G401 (cell line): ENCODE results near the gene UBE2O. TPM values are rescaled to one million over a fixed set of nuclear protein-coding genes. Genes with fewer than 3 reads are reported as not detected.
"Not testable (repeated sequence)": the region's sequence is repeated elsewhere in the genome, so short reads cannot be mapped to it uniquely, and the experiment has no call there.

Experiments
- DNase-seq: peaks from one replicate; pipeline ENCODE4 v3.0.0-alpha.2; 2015; ENCODE audit warnings: low spot score
- in situ Hi-C: cut with HindIII; loops from 2 replicates; pipeline ENCODE4 v1.10.0; 2016; ENCODE audit warnings: low sequenced_read_pairs, mixed read lengths
- total RNA-seq: library from RNA; depleted of rRNA; stranded (reverse); fragments of >200 nt; shearing (Covaris generic); gene quantifications from 2 replicates; pipeline ENCODE4 v1.2.3, GENCODE V29; 2014

Gene UBE2O
- total RNA-seq, 1 experiment from 2014 or later, result 30.5 TPM

- DNase-seq, result no peak
- in situ Hi-C loops, result no loop called here
Measured at GRCh38 chr17:76367642-76368041, 85.3 kb downstream of the UBE2O start.

- in situ Hi-C loops, result no loop called here
- no peak for DNase-seq
Measured at GRCh38 chr17:76366247-76366646, 86.7 kb downstream of the UBE2O start.

DNA sequence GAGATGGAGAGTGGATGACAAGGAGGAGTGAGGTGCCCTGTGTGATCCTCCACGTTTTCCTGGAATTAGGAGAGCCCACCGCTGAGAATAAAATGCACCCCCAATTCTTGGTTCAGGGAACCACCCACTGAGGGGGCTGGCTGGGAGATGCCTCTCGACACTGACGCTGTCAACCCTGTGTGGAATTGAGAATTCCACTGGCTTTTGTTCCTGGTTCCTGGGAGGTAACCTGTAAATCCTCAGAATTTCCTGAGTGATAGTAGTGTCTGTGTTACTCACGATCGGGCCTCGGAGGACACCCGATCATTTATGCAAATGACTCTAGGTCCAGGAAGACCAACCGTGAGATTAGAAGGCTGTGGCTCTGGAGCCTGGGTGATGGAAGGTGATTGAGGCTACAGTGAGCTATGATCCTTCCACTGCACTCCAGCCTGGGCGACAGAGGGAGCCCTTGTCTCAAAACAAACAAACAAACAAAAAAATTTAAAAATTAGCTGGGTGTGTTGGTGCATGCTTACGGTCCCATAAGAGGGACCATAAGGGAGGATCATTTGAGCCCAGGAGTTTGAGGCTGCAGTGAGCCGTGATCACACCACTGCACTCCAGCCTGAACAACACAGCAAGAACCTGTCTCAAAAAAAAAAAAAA, 87.6 kb downstream of the UBE2O start:
- in situ Hi-C loops, result no loop called here
- no peak for DNase-seq

GRCh38 chr17:76363107-76363842, 89.7 kb downstream of the UBE2O start:
- no peak for DNase-seq
- in situ Hi-C loops, result no loop called here

DNA sequence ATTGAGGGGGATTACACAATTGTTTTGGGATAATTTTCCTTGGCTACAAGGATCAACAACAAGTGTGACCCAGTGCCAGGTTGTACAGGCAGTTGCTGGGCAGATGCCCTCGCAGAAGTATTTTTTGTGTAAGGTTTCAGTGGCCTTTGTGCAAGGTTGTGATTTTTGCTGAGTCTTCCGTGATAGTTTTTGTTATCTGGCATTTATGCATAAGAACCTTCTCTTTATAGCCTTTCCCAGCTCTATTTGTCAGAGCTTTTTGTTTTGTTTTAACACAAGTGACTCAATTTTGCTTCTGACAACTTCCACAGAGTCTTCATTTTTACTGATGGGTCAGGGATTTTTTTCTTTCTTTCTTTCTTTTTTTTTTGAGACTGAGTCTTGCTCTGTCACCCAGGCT, 92.5 kb downstream of the UBE2O start:
- DNase-seq, result no peak
- in situ Hi-C loops, result no loop called here

DNA sequence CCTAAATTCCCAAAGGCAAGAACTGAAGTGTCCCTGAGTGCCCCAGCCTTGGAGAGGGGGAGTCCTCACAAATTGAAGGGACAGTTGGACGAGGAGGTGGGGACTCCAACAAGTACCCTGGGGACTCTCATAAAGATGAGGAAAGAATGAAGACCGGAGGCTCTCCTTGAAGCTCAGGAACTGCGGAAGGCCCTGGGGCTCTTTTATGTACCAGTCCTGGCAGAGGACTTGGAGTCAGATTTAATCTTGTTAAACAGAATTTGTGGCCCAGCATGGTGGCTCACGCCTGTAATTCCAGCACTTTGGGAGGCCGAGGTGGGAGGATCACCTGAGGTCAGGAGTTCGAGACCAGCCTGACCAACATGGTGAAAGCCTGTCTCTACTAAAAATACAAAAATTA, 93.2 kb downstream of the UBE2O start:
- DNase-seq, in situ Hi-C loops: not testable (repeated sequence)

DNA sequence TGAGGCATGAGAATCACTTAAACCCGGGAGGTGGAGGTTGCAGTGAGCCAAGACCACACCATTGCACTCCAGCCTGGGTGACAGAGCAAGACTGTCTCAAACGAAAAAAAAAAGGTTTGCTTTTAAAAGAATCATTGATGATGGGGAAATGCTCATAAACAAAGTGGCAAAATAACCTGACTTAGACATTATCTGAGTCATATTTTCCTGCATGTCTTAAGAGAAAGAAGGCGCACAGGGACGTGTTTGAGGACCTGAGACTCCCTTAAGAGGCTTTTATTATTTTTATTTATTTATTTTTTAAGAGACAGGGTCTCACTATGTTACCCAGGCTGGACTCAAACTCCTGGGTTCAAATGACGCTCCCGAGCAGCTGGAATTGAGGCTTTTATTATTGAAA, 93.6 kb downstream of the UBE2O start:
- no peak for DNase-seq
- in situ Hi-C loops, result no loop called here

GRCh38 chr17:76357597-76358158, 95.3 kb downstream of the UBE2O start:
- no peak for DNase-seq
- in situ Hi-C loops, result no loop called here

- in situ Hi-C loops, result no loop called here
- no peak for DNase-seq
Measured at GRCh38 chr17:76356803-76357456, 96.0 kb downstream of the UBE2O start.

GRCh38 chr17:76354747-76355310, 98.1 kb downstream of the UBE2O start:
- in situ Hi-C loops, result no loop called here
- DNase-seq, result peak; percentile 7

DNA sequence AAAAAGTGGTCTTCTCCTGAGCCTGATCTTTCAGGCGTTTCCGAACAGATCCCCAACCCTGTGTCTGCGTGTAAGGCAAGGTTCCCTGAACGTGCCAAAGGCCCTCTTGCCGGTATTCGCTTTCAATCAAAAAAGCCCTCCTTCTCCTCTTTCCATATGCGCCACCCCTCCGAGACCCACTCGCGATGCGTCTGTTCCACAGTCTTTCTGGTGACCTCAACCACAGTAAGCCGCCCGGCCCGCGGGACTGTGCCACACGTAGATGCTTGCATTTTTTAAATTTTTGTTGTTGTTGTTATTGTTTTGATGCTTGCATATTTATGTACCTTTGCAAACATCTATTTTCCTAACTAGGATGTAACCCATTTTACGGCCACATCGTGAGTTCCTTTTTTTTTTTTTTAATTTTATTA, 98.6 kb downstream of the UBE2O start:
- in situ Hi-C loops, result no loop called here
- DNase-seq, result no peak

DNA sequence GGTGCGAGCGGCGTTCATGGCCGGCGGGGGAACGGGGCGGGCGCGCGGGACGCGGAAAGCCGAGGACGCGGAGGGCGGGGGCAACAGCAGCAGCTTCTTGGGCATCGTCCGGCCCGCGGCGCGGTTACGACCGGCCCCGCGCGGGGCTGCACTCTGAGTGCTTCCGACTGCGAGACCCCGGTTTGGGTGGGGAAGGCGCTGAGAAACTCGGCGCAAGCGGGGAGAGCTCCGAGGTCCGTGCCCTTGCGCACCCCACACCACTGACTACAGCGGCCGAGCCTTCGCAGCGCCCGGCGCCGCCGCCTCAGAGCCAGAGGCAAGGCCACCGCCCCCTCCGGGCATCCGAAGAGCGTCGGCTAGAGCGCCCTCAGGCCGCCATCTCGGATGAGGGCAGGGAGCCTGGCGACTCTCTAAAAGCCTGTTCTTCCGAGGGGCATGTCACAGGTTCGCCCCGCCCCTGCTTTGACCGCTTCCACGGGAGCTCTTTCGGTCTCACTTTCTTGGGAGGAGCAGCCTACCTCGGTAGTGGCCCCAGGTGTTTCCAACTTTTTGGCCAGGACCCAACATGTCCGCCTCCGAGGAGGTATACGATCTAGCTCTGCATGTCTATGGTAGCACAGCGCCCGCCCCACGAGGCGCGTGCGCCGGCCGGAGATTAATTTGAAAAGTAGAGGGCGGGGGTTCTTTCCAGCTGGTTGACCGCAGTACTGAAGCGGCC, 99.2 kb downstream of the UBE2O start, which contains the start of gene PRPSAP1:
Gene PRPSAP1, minus strand, starts transcription at position 318 of the 718 bp plus-strand sequence. Its CDS starts 213 bp downstream, at position 105.
- peak; percentile 91 for DNase-seq
- in situ Hi-C loops, result no loop called here

DNA sequence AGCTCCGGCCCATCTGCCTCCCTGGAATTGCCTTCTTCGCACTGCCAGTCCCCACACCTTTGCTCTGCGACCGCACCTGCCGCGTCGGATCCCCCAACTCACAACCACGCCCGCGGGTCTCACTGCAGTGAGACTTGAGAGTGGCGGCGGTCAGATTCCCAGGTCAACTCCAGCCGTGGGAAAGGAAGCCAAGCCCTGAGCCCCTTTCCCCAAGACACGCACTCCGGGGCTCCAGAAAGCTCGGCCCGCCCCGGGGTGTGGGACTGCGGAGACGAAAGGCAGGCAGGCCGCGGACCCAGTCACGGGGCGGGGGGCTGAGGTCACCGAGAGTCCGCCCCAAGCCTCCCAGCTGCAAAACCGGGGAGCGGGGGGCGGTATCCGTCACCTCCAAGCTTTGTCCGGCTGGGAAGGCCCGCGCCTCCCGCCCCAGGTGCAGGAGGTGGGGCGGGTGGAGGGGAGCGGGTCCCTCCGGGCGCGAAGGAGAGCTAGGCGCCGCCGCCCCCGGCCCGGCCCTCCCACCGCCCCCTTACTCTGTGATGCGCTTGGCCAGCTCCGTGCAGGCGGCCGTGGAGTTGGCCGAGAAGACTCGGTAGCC, 99.9 kb downstream of the UBE2O start:
- peak; percentile 6 for DNase-seq
- in situ Hi-C loops, result no loop called here

- in situ Hi-C loops, result no loop called here
- no peak for DNase-seq
Measured at GRCh38 chr17:76351526-76352071, 101.4 kb downstream of the UBE2O start.

DNA sequence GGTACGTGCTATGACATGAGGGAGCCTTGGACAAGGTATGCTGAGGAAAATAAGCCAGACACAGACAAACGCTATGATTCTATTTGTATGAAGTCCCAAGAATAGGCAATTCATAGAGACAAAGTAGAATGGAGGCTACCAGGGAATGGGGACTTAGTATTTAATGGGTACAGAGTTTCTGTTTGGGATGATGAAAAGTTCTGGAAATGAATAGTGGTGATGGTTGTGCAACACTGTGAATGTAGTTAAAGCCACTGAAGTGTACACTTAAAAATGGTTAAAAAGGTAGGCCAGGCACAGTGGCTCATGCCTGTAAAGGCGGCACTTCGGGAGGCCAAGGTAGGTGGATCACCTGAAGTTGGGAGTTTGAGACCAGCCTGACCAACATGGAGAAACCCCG, 102.5 kb downstream of the UBE2O start:
- DNase-seq, result no peak
- in situ Hi-C loops, result no loop called here

- DNase-seq, in situ Hi-C loops: not testable (repeated sequence)
Measured at GRCh38 chr17:76346936-76347335, 106.0 kb downstream of the UBE2O start.

DNA sequence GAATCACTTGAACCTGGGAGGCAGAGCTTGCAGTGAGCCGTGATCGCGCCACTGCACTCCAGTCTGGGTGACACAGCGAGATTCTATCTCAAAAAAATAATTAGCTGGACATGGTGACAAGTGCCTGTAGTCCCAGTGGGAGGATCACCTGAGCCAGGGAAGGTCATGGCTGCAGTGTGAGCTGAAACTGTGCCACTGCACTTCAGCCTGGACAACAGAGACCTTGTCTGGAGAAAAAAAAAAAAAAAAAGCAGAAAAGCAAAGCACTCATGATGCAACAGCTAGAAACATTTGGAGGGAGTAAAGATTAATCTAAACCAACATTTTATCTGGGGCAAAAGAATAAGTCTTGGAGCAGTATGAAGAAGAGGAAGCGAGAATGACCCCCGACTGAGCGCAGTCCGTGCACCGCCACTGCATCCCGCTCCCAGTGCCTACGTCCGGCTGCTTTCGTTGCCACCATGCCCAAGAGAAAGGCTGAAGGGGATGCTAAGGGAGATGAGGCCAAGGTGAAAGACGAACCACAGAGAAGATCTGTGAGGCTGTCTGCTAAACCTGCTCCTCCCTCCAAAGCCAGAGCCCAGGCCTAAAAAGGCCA, 107.5 kb downstream of the UBE2O start:
- in situ Hi-C loops, result no loop called here
- DNase-seq, result no peak

GRCh38 chr17:76343106-76343505, 109.8 kb downstream of the UBE2O start:
- in situ Hi-C loops, result no loop called here
- no peak for DNase-seq
